HG03432 (cell line): Measurements from ENCODE around the gene PTOV1.
A peak's percentile ranks its signal among the peaks of the same experiment; 100 is the strongest.

ENCODE experiments used
- ATAC-seq: cut with Tn5 transposase; IDR thresholded peaks from one replicate; pipeline ENCODE4 v1.9.1; 2021; ENCODE audit warnings: mild to moderate bottlenecking, moderate library complexity; ENCODE audit not compliant: unreplicated experiment

Gene PTOV1

DNA sequence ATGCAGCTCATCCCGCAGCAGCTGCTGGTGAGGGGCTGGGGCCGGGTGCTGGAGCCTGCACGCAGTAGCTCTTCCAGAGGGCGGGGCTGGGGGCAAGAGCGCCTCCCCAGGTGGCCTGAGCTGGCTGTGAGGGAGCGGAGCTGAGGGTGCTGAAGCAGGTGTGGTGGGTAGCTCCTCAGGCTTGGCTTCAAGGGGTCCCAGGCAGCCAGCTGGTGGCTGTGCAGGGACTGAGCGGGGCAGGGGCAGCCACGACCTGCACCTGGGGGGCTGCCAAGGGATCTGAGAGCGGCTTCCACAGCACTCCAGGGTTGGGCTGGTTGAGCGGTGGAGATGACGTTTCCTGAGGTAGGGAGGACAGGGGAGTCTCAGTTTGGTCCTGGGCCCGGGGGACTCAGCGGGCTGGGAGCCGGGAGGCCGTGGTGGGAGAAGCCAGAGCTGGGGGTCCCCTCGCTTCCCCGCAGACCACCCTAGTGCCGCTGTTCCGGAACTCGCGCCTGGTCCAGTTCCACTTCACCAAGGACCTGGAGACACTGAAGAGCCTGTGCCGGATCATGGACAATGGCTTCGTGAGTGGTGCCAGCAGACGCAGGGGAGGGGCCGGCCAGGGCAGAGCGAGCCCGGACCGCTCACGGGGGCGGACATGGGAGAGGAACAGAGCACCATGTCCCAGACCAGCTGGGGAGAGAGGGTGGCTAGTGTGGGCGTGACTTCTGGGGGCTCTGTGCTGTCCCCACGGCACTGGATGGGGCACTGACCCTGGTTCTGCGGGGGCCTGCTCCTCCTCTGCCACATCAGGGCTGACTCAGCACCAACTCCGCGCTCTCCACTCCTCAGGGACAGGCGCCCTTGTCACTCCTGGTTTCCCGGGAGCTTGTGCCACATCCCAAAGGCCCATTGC, 7.4 kb downstream of the PTOV1 start:
- no peak for ATAC-seq

DNA sequence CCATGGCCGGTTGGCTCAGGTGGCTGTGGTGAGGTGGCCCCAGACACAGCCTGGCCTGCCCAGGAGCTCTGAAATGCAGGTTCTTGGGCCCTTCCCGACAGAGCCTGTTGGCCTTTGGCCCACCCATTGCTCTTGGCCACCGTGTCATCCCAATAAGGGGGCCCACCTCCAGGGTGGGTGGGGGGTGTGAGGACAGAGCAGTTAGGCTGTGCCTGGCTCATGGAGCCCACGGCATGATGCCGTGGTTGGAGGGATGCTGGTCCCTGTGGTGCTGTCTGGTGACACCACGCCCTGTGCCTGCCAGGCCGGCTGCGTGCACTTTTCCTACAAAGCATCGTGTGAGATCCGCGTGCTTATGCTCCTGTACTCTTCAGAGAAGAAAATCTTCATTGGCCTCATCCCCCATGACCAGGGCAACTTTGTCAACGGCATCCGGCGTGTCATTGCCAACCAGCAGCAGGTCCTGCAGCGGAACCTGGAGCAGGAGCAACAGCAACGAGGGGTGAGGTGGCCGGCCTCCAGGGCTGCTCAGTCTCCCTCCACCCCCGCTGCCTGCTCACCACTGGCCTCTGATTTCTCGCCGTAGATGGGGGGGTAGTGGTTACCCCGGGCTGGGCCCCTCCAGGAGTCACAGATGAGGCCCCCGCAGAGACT, 8.8 kb downstream of the PTOV1 start:
- ATAC-seq = no peak

- ATAC-seq = no peak
These were observed 9.6 kb downstream of the PTOV1 start for GRCh38 chr19:49860336-49861102.

- ATAC-seq = no peak
These were observed 10.1 kb downstream of the PTOV1 start for GRCh38 chr19:49861107-49861506.

- ATAC-seq = no peak
These were observed 10.8 kb downstream of the PTOV1 start for GRCh38 chr19:49861541-49862378.

GRCh38 chr19:49862391-49863253, 11.7 kb downstream of the PTOV1 start:
- ATAC-seq = no peak

- no peak for ATAC-seq
These were observed 12.4 kb downstream of the PTOV1 start for GRCh38 chr19:49863254-49863934.

GRCh38 chr19:49863935-49864320, 13.0 kb downstream of the PTOV1 start:
- no peak for ATAC-seq

- ATAC-seq = no peak
These were observed 13.9 kb downstream of the PTOV1 start for GRCh38 chr19:49864890-49865289.

GRCh38 chr19:49866933-49867782, 16.2 kb downstream of the PTOV1 start, which contains the start of gene PNKP:
TSS of gene PNKP (minus strand) at chr19:49867576. CDS start at chr19:49867204, 372 bp downstream.
- ATAC-seq = peak; percentile 44

DNA sequence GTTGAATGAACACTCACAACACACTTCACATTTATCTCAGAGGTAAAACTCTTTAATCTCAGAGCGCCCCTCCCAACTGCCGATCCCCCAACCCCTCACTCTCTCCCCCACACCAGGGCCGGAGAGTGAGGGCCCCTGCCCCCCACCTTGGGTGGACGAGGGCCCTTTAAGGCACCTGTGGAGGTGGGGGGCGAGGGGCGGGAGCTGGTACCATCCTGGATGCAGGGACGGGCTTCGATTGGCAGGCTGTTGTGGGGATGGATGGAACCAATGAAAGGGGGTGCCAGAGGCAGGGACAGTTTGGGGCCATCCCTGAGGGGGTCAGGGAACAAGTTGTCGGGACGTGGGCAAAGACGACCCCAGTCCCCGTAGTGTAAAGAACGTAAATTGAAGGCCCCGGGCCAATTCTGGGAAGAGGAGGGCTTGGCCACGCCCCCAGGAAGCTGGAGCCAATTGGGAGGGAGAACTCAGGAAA, 18.1 kb downstream of the PTOV1 start:
- ATAC-seq = peak; percentile 9

DNA sequence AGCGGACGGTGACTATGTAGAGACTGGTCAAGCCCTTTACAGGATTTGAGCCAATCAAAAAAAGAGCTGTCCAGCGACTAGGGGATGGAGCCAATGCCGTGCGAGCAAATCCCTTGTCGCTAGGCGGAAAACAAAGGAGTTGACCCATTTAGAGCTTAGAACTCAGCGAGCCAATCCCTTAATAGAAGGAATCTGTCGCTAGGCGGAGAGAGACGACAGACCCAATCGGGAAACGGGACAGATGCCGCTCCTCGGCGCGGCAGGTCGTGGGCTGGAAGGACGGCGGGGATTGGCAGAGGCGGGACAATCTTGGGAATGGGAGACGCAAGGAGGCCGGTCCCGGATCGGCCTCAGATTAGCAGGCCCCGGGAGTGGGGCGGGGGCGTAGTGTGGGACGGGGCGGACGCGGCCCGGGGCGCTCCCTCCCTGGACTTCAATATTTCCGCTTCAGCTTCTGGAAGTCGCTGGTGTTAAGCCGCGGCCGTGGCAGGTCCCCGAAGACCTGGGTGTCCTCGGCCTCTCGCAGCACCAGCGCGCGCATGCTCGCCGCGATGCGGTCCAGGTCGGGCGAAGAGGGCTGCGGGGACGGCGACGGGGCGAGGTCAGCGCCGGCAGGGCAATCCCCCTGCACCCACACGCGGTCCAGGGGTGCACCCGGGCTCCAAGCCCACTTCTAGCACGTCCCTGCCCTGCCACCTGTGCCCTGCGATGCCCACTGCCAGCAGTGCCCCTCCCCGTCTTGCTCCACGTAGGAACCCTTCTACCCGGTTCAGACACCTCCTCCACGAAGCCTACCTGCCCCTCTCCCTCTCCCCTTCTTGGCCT, 18.7 kb downstream of the PTOV1 start:
- ATAC-seq = peak; percentile 64

DNA sequence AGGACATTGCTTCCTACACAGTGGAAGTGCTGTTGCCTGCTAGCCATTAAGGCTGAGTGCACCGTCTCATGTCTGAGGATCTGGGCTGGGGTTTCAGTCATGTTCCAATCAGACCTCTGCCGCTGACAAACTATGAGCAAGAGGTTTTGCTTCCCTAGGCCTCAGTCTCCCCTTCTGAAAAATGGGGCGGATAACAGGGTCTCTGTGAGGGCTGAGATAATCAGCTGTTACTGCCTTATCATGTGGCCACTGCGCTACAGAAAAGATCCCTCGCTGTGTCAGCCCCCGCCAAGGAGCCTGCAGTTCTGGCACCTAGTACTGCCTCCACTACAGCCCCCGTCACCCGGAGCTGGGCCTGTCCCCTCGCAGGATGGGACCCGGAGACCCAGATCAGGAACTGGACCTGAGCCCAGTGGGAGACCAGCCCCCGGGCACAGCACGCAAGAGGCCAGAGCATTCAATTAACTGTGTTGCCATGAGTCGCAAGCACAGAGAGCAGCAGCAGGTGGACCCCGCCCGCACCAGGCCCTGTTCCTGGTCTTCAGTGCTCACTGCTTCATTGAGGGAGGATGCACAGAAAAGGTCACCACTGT, 19.4 kb downstream of the PTOV1 start:
- no peak for ATAC-seq

DNA sequence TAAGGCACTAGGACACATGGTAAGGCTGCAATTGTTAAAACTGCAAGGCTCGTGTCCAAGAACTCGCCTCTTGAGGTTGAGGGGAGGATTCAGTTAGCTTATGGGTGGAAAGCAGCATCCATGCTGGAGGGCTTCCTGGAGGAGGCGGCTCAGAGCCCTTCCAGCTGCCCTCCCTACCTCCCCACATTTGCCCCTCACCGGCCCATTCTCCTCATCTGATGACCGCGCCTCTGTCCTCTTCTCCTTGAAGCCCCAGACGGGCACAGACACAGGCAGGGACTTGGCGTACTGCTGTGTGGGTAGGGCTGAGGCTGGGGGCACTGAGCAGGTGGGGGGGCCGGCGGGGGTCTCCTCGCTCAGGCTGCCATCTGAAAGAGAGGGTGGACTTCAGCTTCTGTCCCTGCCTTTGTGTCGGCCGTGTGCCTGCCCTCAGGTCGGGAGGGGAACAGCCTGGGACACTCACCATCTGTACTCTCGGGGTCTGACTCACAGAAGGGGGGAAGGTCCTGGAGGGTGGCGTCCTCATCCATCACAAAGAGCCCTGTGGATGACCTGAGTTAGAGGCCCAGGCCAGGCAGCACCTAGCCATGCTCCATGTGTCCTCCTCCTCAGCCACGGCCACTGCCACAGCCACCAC, 20.5 kb downstream of the PTOV1 start:
- ATAC-seq = no peak

DNA sequence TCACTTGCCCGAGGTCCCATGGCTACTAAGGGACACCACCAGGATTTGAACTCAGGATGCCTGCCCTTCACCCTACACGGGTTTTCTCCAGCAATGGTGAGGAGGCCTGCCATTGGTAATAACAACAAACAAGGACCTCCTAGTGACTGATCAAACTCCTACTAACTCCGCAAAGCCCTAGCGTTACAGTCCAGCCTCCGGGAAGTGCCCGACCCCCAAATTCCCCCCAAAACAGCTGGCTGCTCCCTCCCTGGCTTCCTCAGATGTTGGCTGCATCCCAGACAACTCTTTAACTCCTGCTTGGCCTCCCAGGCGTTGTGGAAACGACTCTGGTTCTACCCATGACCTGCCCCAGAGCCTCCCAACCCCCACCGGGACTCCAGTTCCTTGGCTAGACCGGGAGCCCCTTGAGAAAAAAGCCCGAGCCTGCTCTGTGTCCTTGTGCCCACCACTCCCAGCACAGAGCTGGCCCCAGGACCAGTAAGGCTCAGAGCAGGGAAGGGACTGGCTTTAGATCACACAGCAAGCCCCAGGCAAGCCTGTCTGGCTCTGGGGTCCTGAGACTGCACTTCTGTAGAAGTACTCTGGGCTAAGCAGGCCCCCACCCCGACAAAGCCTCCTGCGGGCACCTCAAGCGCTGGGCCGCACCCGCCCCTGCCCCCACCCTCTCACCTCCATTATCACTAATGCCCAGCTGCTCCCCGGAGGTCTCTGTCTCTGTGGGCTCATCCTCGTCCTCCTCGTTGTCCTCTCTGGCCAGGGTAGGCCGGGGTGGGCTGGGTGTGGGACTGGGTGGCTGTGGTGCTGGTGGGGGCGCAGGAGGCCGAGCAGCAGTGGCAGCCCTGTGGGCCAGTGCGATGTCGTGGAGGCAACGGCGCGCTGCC, 21.5 kb downstream of the PTOV1 start:
- ATAC-seq = no peak
